Spinal cord (tissue), 10 donors: Measurements from ENCODE around the gene IL4R. TPM values are rescaled to one million over a fixed set of nuclear protein-coding genes. Genes with fewer than 3 reads are reported as not detected.

Experiments used
- DNase-seq, 6 donors: peaks; one replicate each; pipeline versions ENCODE4 v3.0.0 to v3.0.0-alpha.2; 2013 to 2015; ENCODE audit warnings: low spot score in 6 of 6, low read depth in 4 of 6
- H3K27ac ChIP-seq: one replicate; pipeline ENCODE4 v1.5.1; 2013; ENCODE audit warnings: low read depth, low read length, control low read depth
- H3K27me3 ChIP-seq: one replicate; pipeline ENCODE4 v1.6.1; 2013; ENCODE audit warnings: low read length; ENCODE audit not compliant: control insufficient read depth, insufficient read depth
- H3K36me3 ChIP-seq: one replicate; pipeline ENCODE4 v1.6.1; 2013; ENCODE audit warnings: low read length; ENCODE audit not compliant: control insufficient read depth, insufficient read depth
- H3K4me1 ChIP-seq: one replicate; pipeline ENCODE4 v1.6.1; 2013; ENCODE audit warnings: low read length; ENCODE audit not compliant: control insufficient read depth, insufficient read depth
- H3K4me3 ChIP-seq: one replicate; pipeline ENCODE4 v1.5.1; 2013; ENCODE audit warnings: low read depth, low read length, control low read depth
- H3K9me3 ChIP-seq: one replicate; pipeline ENCODE4 v1.6.1; 2013; ENCODE audit warnings: low read length; ENCODE audit not compliant: control insufficient read depth, insufficient read depth
- WGBS: methylation state at CpG from one replicate; pipeline ENCODE4 v1.1.5; 2013; ENCODE audit warnings: missing lambda C conversion rate; ENCODE audit not compliant: insufficient coverage; 5-methylcytosine and 5-hydroxymethylcytosine counted together
- long read RNA-seq, 4 donors: transcript quantifications; one replicate each; lab custom pipeline, GENCODE V29; 2026
- polyA plus RNA-seq, 2 donors: library from polyadenylated mRNA; unstranded; fragments of 120-200 nt; gene quantifications; one replicate each; pipeline ENCODE4 v1.2.1, GENCODE V29; 2013; ENCODE audit not compliant: insufficient read length in 2 of 2
- total RNA-seq, 2 donors: library from RNA; depleted of rRNA in 1 of 2; stranded (reverse); fragments of 120-200 nt in 1 of 2; fragments of >200 nt in 1 of 2; gene quantifications; one replicate each; pipeline versions ENCODE4 v1.2.3 to v1.2.4, GENCODE V29; 2013 to 2014
- donor health status: healthy.

The IL4R gene
- 1 to 10 TPM; 9.1 to 9.8 TPM for total RNA-seq
- 1 to 10 TPM; 6.1 to 9.0 TPM for polyA plus RNA-seq
- long read RNA-seq, donor 1, partial matches to known transcripts, result 0 of 1 reads
- long read RNA-seq, donor 1, other reads (novel, unspliced or antisense), result 0 of 1 reads
- long read RNA-seq, donor 2, result 0 reads
- long read RNA-seq, donor 3, partial matches to known transcripts, result 0 of 1 reads
- long read RNA-seq, donor 3, other reads (novel, unspliced or antisense), result 0 of 1 reads
- long read RNA-seq, donor 4, partial matches to known transcripts, result 0 of 2 reads
- long read RNA-seq, donor 4, other reads (novel, unspliced or antisense), result 0 of 2 reads

GRCh38 chr16:27313422-27314160, at the start of gene IL4R:
Gene IL4R, plus strand, starts transcription at chr16:27313974. Its CDS starts 26,230 bp downstream, at chr16:27340204.
- peaks cover 40% of the 10 kb centered on the region for H3K27me3 ChIP-seq
- peak within 1 kb of the TSS; percentile 45 for H3K4me3 ChIP-seq
- no peaks in the 10 kb centered on the region for H3K36me3 ChIP-seq
- under 1% methylated on average over 82 of the region's 85 CpGs for WGBS
- peak within 1 kb of the TSS; percentile 64 for H3K27ac ChIP-seq
- peaks cover 9% of the 10 kb centered on the region for H3K4me1 ChIP-seq
- peak in 1 of 6 donors; percentile 40 for DNase-seq
- H3K9me3 ChIP-seq, result peaks cover 3% of the 10 kb centered on the region

GRCh38 chr16:27264151-27264550, 49.6 kb upstream of the IL4R start:
- Histone ChIP-seq H3K36me3 (no peaks in the 10 kb centered on the region), H3K4me3 (no peak overlapping the region), H3K9me3 (no peaks in the 10 kb centered on the region), H3K27ac (no peak overlapping the region), H3K27me3 (no peaks in the 10 kb centered on the region), H3K4me1 (peaks cover 13% of the 10 kb centered on the region)
- DNase-seq, result no peak
- 93% methylated on average over 3 of the region's 6 CpGs for WGBS

GRCh38 chr16:27265982-27266381, 47.8 kb upstream of the IL4R start:
- no peaks in the 10 kb centered on the region for H3K27me3 ChIP-seq
- no CpG with 5 or more reads among the region's 1 CpG for WGBS

GRCh38 chr16:27267037-27267677, 46.6 kb upstream of the IL4R start:
- Histone ChIP-seq H3K36me3 (no peaks in the 10 kb centered on the region), H3K9me3 (no peaks in the 10 kb centered on the region), H3K27me3 (no peaks in the 10 kb centered on the region), H3K27ac (no peak overlapping the region), H3K4me1 (peaks cover 16% of the 10 kb centered on the region), H3K4me3 (no peak overlapping the region)
- WGBS, result no CpG with 5 or more reads among the region's 8 CpGs
- no peak for DNase-seq

More at GRCh38 chr16:27265982-27266381, 47.8 kb upstream of the IL4R start:
- Histone ChIP-seq H3K36me3 (no peaks in the 10 kb centered on the region), H3K4me1 (peaks cover 16% of the 10 kb centered on the region), H3K9me3 (no peaks in the 10 kb centered on the region), H3K27ac (no peak overlapping the region), H3K4me3 (no peak overlapping the region)
- DNase-seq, result no peak

- no peaks in the 10 kb centered on the region for H3K9me3 ChIP-seq
- peak within 1 kb of the TSS; percentile 89 for H3K4me3 ChIP-seq
- H3K27me3 ChIP-seq, result no peaks in the 10 kb centered on the region
- WGBS, result 6% methylated on average over 49 of the region's 58 CpGs
- DNase-seq, result peak; percentile 93 to 99 (median 96)
- peaks cover 16% of the 10 kb centered on the region for H3K4me1 ChIP-seq
- peak within 1 kb of the TSS; percentile 63 for H3K27ac ChIP-seq
- H3K36me3 ChIP-seq, result no peaks in the 10 kb centered on the region
These were observed 45.1 kb upstream of the IL4R start, which contains the start of gene NSMCE1 for GRCh38 chr16:27268376-27269299. Gene NSMCE1, minus strand, starts transcription at chr16:27268772. Its CDS starts 11,202 bp downstream, at chr16:27257570.

DNA sequence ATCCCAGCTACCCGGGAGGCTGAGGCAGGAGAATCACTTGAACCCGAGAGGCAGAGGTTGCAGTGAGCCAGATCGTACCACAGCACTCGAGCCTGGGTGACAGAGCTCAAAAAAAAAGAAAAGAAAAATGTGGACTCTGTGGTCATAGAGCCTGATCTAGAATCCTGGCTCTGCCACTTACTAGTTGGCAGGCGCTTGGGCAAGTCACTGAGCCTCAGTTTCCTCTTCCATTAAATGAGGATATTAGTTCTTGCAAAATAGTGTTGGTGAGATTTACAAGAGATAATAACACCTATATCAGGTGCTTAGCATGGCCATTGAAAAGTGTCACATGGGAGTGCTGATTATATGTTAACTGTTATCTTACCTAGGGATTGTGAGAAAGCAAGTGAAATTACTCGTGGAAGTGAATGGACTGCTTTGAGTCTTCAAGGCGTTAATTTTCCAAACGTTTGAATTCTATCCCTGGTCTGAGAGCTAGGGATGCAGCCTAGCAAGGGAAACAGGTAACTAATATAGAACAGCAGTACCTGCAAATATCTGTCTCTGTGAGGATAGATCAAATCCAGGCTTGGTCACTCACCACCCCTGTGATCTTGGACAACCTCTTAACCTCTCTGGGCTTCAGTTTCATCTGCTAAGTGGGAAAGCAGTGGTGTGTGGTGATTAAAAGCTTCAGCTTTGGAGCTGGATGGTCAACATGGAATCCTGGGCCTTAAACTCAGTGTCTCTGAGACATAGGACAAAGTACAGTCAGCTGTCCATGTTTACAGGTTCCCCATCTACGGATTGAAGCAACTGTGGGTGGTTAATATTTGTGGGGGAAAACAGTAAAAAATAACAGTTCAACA, 44.2 kb upstream of the IL4R start:
- H3K27me3 ChIP-seq, result no peaks in the 10 kb centered on the region
- 92% methylated on average over 4 of the region's 9 CpGs for WGBS
- no peaks in the 10 kb centered on the region for H3K9me3 ChIP-seq
- H3K4me1 ChIP-seq, result peaks cover 16% of the 10 kb centered on the region
- H3K36me3 ChIP-seq, result no peaks in the 10 kb centered on the region
- H3K4me3 ChIP-seq, result peak overlapping the region; percentile 89
- no peak for DNase-seq
- H3K27ac ChIP-seq, result no peak overlapping the region

DNA sequence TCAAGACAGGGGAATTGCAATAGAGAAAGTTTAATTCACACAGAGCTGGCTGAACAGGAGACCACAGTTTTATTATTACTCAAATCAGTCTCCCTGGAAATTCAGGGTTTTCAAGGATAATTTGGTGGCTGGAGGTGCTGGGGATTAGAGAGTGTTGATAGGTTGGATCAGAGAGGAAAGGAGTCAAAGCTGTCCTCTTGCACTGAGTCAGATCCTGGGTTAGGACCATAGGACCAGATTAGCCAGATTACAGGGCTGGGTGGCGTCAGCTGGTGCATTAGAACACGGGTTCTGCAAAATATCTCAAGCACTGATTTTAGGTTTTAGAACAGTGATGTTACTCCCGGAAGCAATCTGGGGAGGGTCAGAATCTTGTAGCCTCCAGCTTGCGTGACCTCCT, 43.4 kb upstream of the IL4R start:
- Histone ChIP-seq H3K4me1 (peaks cover 16% of the 10 kb centered on the region), H3K36me3 (no peaks in the 10 kb centered on the region), H3K4me3 (no peak overlapping the region), H3K27ac (no peak overlapping the region), H3K27me3 (no peaks in the 10 kb centered on the region), H3K9me3 (no peaks in the 10 kb centered on the region)
- DNase-seq, result no peak
- 93% methylated on average over 2 of the region's 4 CpGs for WGBS

DNA sequence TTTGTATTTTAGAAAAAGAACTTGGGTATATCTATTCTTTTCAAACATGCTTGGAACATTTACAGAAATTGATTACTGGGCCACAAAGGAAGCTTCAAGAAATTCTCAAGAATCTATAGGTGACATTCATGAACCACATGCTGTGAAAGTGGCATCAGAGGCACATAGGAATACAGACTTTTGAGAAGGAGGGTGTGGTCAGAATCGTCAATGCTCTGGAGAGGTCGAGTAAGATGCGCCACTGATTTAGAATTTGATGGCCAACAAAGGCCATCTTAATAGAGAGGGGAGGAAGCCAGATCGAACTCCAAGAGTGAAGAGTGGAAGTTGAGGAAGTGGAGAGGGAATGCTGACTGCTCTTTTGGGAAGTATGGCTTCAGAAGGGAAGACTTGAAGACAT, 41.7 kb upstream of the IL4R start:
- Histone ChIP-seq H3K4me3 (no peak overlapping the region), H3K4me1 (peaks cover 16% of the 10 kb centered on the region), H3K27ac (no peak overlapping the region), H3K36me3 (no peaks in the 10 kb centered on the region), H3K27me3 (no peaks in the 10 kb centered on the region), H3K9me3 (no peaks in the 10 kb centered on the region)
- no peak for DNase-seq
- 82% methylated on average over 4 of the region's 4 CpGs for WGBS
